HepG2 (cell line): Measurements from ENCODE around the gene KIFAP3. TPM values are rescaled to one million over a fixed set of nuclear protein-coding genes. Genes with fewer than 3 reads are reported as not detected.

ENCODE experiments used
- AKNA ChIP-seq: sonication (generic); formaldehyde crosslinking; IDR thresholded peaks from 2 replicates; pipeline ENCODE4 v1.4.0; 2020; ENCODE audit warnings: missing genetic modification reagents, borderline replicate concordance
- PAF1 ChIP-seq: IDR thresholded peaks from 2 replicates; pipeline ENCODE4 v1.6.1; 2016; ENCODE audit warnings: missing genetic modification reagents, missing compliant biosample characterization
- PHF20 ChIP-seq: sonication (generic); formaldehyde crosslinking; IDR thresholded peaks from 2 replicates; pipeline ENCODE4 v1.5.0; 2020; ENCODE audit warnings: mild to moderate bottlenecking, missing genetic modification reagents
- TEAD3 ChIP-seq: optimal IDR thresholded peaks from 2 replicates; pipeline ENCODE3; 2016; ENCODE audit warnings: borderline replicate concordance
- ZFP62 ChIP-seq: sonication (generic); formaldehyde crosslinking; IDR thresholded peaks from 2 replicates; pipeline ENCODE4 v1.4.0; 2020; ENCODE audit warnings: missing genetic modification reagents
- ZNF816 ChIP-seq: sonication (generic); formaldehyde crosslinking; IDR thresholded peaks from 2 replicates; pipeline ENCODE4 v1.8.0; 2022; ENCODE audit warnings: missing genetic modification reagents, mild to moderate bottlenecking, borderline replicate concordance
- polyA plus RNA-seq, 8 experiments: library from polyadenylated mRNA; depleted of rRNA in 3 of 8; stranded (reverse) in 7 of 8; unstranded in 1 of 8; fragments of >200 nt; fragmentation: Illumina TruSeq in 4 of 8; extraction: Trizol in 4 of 8; gene quantifications; 2 replicates each; pipeline versions ENCODE4 v1.2.1 to v1.2.3, GENCODE V29; 2011 to 2016; ENCODE audit warnings: low read depth in 4 of 8, missing spikeins in 1 of 8, mixed read lengths in 1 of 8; ENCODE audit not compliant: insufficient read depth in 1 of 8
- total RNA-seq, 5 experiments: library from RNA; depleted of rRNA; stranded (reverse); fragments of >200 nt; fragmentation: Illumina TruSeq; extraction: Trizol; gene quantifications; 2 replicates each; pipeline ENCODE4 v1.2.3, GENCODE V29; 2016; ENCODE audit warnings: low read depth in 1 of 5
- TF ChIP-seq, protein P1 (sequence below): IDR thresholded peaks from 2 replicates; pipeline ENCODE4 v1.6.1; 2016; ENCODE audit warnings: mild to moderate bottlenecking

KIFAP3 gene
- total and polyA plus RNA-seq, 2 of the 13 experiments (the other 11 are each of a cell fraction or from before 2014, with no cell fraction given) = 3.4 to 10.0 TPM

DNA sequence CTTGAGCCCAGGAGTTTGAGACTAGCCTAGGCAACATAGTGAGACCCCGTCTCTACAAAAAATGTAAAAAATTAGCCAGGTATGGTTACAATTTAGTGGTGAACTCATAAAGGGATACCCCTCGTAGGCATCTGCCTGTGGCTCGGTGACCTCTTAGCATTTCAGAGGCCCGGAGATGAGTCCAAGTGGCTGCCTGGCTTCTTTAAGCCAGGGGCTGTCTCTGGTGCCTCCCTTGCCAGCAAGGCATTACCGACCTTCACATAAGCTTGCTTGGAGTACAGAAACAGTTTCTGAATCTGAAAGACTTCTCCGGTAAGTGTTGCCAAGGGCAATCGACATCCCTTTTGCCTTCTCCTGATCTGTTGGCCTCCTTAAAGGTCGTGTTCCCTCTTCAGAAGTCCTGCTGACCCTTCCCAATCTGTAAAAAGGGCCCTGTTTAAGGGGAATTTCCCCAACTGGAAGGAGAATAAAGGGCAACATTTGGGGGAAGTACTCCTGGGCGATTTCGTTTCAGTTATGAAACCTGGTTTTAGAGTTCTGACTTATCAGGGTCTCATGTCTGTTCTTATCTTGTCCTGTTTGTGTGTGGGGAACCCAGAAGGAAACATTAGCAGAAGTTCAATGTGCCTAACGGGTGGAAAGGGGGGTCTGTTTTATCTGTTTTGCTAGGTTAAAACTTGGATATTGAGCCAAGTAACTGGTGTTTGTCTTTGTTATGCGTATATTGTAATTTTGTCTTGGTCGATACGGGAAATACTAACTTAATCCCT is 32.9 kb downstream of the KIFAP3 start (continued):
- TF ChIP-seq ZFP62 (no peak), TEAD3 (no peak), PHF20 (CRISPR knock-in tag) (no peak), ZNF816 (CRISPR knock-in tag) (no peak), PAF1 (CRISPR knock-in tag) (no peak), AKNA (CRISPR knock-in tag) (no peak)
- TF ChIP-seq, protein P1, sequence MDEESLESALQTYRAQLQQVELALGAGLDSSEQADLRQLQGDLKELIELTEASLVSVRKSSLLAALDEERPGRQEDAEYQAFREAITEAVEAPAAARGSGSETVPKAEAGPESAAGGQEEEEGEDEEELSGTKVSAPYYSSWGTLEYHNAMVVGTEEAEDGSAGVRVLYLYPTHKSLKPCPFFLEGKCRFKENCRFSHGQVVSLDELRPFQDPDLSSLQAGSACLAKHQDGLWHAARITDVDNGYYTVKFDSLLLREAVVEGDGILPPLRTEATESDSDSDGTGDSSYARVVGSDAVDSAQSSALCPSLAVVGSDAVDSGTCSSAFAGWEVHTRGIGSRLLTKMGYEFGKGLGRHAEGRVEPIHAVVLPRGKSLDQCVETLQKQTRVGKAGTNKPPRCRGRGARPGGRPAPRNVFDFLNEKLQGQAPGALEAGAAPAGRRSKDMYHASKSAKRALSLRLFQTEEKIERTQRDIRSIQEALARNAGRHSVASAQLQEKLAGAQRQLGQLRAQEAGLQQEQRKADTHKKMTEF (CRISPR knock-in tag) = no peak
- TF ChIP-seq, all 625 proteins: peak for 0
